H1 (cell line): ENCODE data around the gene PARP15. TPM values are rescaled to one million over a fixed set of nuclear protein-coding genes. Genes with fewer than 3 reads are reported as not detected.

Source experiments
- CTCF ChIA-PET: fragments of 300-600 bp; sonication (Branson Sonifier 250); formaldehyde crosslinking; loops from one replicate; lab custom pipeline; 2021; ENCODE audit not compliant: partially characterized antibody; lab: Charles Lee
- POLR2A ChIA-PET: fragments of 300-600 bp; sonication (Branson Sonifier 250); formaldehyde crosslinking; loops from one replicate; lab custom pipeline; 2021; ENCODE audit warnings: inconsistent platforms; ENCODE audit not compliant: partially characterized antibody; lab: Charles Lee
- DNase-seq, 2 experiments: peaks; one replicate each; pipeline versions ENCODE4 v3.0.0 to v3.0.0-alpha.2; 2010 to 2022; ENCODE audit warnings: low spot score in 2 of 2, low read depth in 1 of 2, mixed read lengths in 1 of 2
- FAIRE-seq: peaks from 2 replicates; lab custom pipeline; 2011; peaks lifted over from hg19 to GRCh38; lab: Jason Lieb, UNC
- H2AFZ ChIP-seq: 2 replicates; pipeline ENCODE4 v1.8.1; 2012; ENCODE audit warnings: low read length, inconsistent platforms
- H2AK5ac ChIP-seq: 2 replicates; pipeline ENCODE4 v1.6.1; 2013; ENCODE audit warnings: low read depth, low read length
- H2BK120ac ChIP-seq: replicated peaks from 2 replicates; pipeline ENCODE3; 2013; ENCODE audit warnings: low read depth, low read length, inconsistent platforms
- H2BK12ac ChIP-seq: 2 replicates; pipeline ENCODE4 v1.6.1; 2013; ENCODE audit warnings: low read depth, low read length
- H2BK15ac ChIP-seq: 2 replicates; pipeline ENCODE4 v1.6.1; 2013; ENCODE audit warnings: low read length
- H2BK20ac ChIP-seq: 2 replicates; pipeline ENCODE4 v1.6.1; 2013; ENCODE audit warnings: low read length
- H2BK5ac ChIP-seq: 2 replicates; pipeline ENCODE4 v1.6.1; 2013; ENCODE audit warnings: low read depth, low read length
- H3K14ac ChIP-seq: 2 replicates; pipeline ENCODE4 v1.6.1; 2013; ENCODE audit warnings: inconsistent platforms; ENCODE audit not compliant: insufficient read length
- H3K18ac ChIP-seq: 2 replicates; pipeline ENCODE4 v1.6.1; 2013; ENCODE audit warnings: low read length; ENCODE audit errors: extremely low read depth
- H3K23ac ChIP-seq: 2 replicates; pipeline ENCODE4 v1.6.1; 2013; ENCODE audit warnings: inconsistent platforms; ENCODE audit not compliant: insufficient read length
- H3K23me2 ChIP-seq: 2 replicates; pipeline ENCODE4 v1.6.1; 2013; ENCODE audit warnings: low read depth, low read length
- H3K27ac ChIP-seq: 2 replicates; pipeline ENCODE4 v1.6.1; 2011; ENCODE audit warnings: low read depth, low read length, inconsistent platforms
- H3K27me3 ChIP-seq, 4 experiments: replicated peaks in 1 of 4; 1 replicate in 1 of 4; 2 replicates in 3 of 4; pipeline versions ENCODE4 v1.6.1 to v1.8.1; 2011 to 2013; ENCODE audit warnings: low read length in 3 of 4, mild to moderate bottlenecking in 3 of 4, inconsistent platforms in 2 of 4, mixed read lengths in 2 of 4, moderate library complexity in 1 of 4; ENCODE audit not compliant: control insufficient read depth in 3 of 4, insufficient read depth in 3 of 4; ENCODE audit errors: extremely low read depth in 1 of 4
- H3K36me3 ChIP-seq, 4 experiments: 2 replicates each; pipeline versions ENCODE4 v1.6.1 to v1.8.1; 2011 to 2013; ENCODE audit warnings: mild to moderate bottlenecking in 4 of 4, low read length in 3 of 4, moderate library complexity in 2 of 4, control low read depth in 1 of 4, inconsistent platforms in 1 of 4; ENCODE audit not compliant: insufficient read depth in 4 of 4, control insufficient read depth in 2 of 4
- H3K4ac ChIP-seq: replicated peaks from 2 replicates; pipeline ENCODE3; 2013; ENCODE audit warnings: low read length, low read depth, mixed read lengths, inconsistent platforms; ENCODE audit not compliant: insufficient read length
- H3K4me1 ChIP-seq, 4 experiments: replicated peaks in 1 of 4; 1 replicate in 1 of 4; 2 replicates in 3 of 4; pipeline versions ENCODE4 v1.6.1 to v1.8.1; 2011 to 2013; ENCODE audit warnings: low read length in 3 of 4, inconsistent platforms in 2 of 4, mixed read lengths in 1 of 4; ENCODE audit not compliant: insufficient read depth in 4 of 4, control insufficient read depth in 3 of 4
- H3K4me2 ChIP-seq, 2 experiments: 2 replicates each; pipeline versions ENCODE4 v1.6.1 to v1.8.1; 2011 to 2013; ENCODE audit warnings: low read depth in 2 of 2, low read length in 2 of 2, control low read depth in 1 of 2, inconsistent platforms in 1 of 2, mild to moderate bottlenecking in 1 of 2; ENCODE audit not compliant: insufficient read depth in 1 of 2
- H3K4me3 ChIP-seq, 4 experiments: fragments of 200-600, 300-600 bp in 1 of 4; sonication (generic), shearing (Covaris generic), sonication (Bioruptor Twin) in 1 of 4; 2 replicates each; pipeline versions ENCODE4 v1.5.1 to v1.8.1; 2011 to 2016; ENCODE audit warnings: low read length in 4 of 4, low read depth in 3 of 4, control low read depth in 2 of 4, inconsistent platforms in 2 of 4, mild to moderate bottlenecking in 2 of 4, mixed read lengths in 1 of 4, moderate library complexity in 1 of 4; ENCODE audit not compliant: insufficient read depth in 2 of 4; ENCODE audit errors: extremely low read depth in 1 of 4
- H3K56ac ChIP-seq: replicated peaks from 2 replicates; pipeline ENCODE3; 2013; ENCODE audit warnings: low read depth, mild to moderate bottlenecking, mixed read lengths, low read length, inconsistent platforms; ENCODE audit not compliant: insufficient read length
- H3K79me1 ChIP-seq: 2 replicates; pipeline ENCODE4 v1.6.1; 2013; ENCODE audit warnings: low read depth, low read length, control low read depth
- H3K79me2 ChIP-seq, 2 experiments: 2 replicates each; pipeline versions ENCODE4 v1.6.1 to v1.8.1; 2012 to 2013; ENCODE audit warnings: low read length in 2 of 2, mild to moderate bottlenecking in 2 of 2, inconsistent platforms in 1 of 2; ENCODE audit not compliant: insufficient read depth in 2 of 2, control insufficient read depth in 1 of 2
- H3K9ac ChIP-seq, 4 experiments: replicated peaks in 1 of 4; 1 replicate in 1 of 4; 2 replicates in 3 of 4; pipeline versions ENCODE4 v1.6.1 to v1.8.1; 2011 to 2013; ENCODE audit warnings: low read depth in 3 of 4, low read length in 3 of 4, control low read depth in 2 of 4, mild to moderate bottlenecking in 2 of 4, moderate library complexity in 2 of 4, inconsistent platforms in 1 of 4; ENCODE audit errors: extremely low read depth in 1 of 4
- H3K9me3 ChIP-seq, 2 experiments: 2 replicates each; pipeline versions ENCODE4 v1.6.1 to v1.8.1; 2012 to 2013; ENCODE audit warnings: mild to moderate bottlenecking in 2 of 2, moderate library complexity in 2 of 2, control low read depth in 1 of 2, inconsistent platforms in 1 of 2, low read depth in 1 of 2, low read length in 1 of 2, mixed read lengths in 1 of 2; ENCODE audit not compliant: insufficient read depth in 2 of 2
- H4K20me1 ChIP-seq, 2 experiments: replicated peaks in 1 of 2; 2 replicates each; pipeline versions ENCODE3 to v1.8.1; 2011 to 2013; ENCODE audit warnings: inconsistent platforms in 2 of 2, low read length in 2 of 2, mild to moderate bottlenecking in 1 of 2; ENCODE audit not compliant: insufficient read depth in 2 of 2, control insufficient read depth in 1 of 2
- H4K5ac ChIP-seq: 2 replicates; pipeline ENCODE4 v1.6.1; 2013; ENCODE audit warnings: low read length, low read depth, mixed read lengths, inconsistent platforms; ENCODE audit not compliant: insufficient read length
- H4K8ac ChIP-seq: 2 replicates; pipeline ENCODE4 v1.8.0; 2013; ENCODE audit warnings: mild to moderate bottlenecking, moderate library complexity, low read length, inconsistent platforms; ENCODE audit not compliant: insufficient read depth; ENCODE audit errors: extremely low read depth
- H4K91ac ChIP-seq: replicated peaks from 2 replicates; pipeline ENCODE3; 2013; ENCODE audit warnings: low read length, mixed read lengths, inconsistent platforms; ENCODE audit not compliant: insufficient read length
- CTBP2 ChIP-seq: IDR thresholded peaks from 2 replicates; pipeline ENCODE4 v1.7.0; 2011; ENCODE audit warnings: borderline replicate concordance, mild to moderate bottlenecking, moderate library complexity, mixed read lengths, low read length; ENCODE audit not compliant: insufficient read depth, insufficient read length
- EZH2 ChIP-seq: fragments of 200-600 bp; sonication (generic); IDR thresholded peaks from 2 replicates; pipeline ENCODE4 v1.7.1; 2012; ENCODE audit warnings: low read depth, mild to moderate bottlenecking, moderate library complexity, low read length, inconsistent platforms; ENCODE audit not compliant: severe bottlenecking
- GTF2F1 ChIP-seq: IDR thresholded peaks from 2 replicates; pipeline ENCODE4 v1.6.1; 2012; ENCODE audit warnings: low read depth, low read length, improper control_type of control experiment, borderline replicate concordance
- NRF1 ChIP-seq: IDR thresholded peaks from 2 replicates; pipeline ENCODE4 v1.6.1; 2011; ENCODE audit warnings: mild to moderate bottlenecking, low read depth, low read length, improper control_type of control experiment
- PHF8 ChIP-seq: fragments of 200-600 bp; sonication (generic); conservative IDR thresholded peaks from 2 replicates; pipeline ENCODE4 v1.7.1; 2012; ENCODE audit warnings: low read depth, mild to moderate bottlenecking, inconsistent platforms, low read length, moderate library complexity
- RBBP5 ChIP-seq: IDR thresholded peaks from 2 replicates; pipeline ENCODE4 v1.7.1; 2012; ENCODE audit warnings: low read depth, mild to moderate bottlenecking, inconsistent platforms, low read length, moderate library complexity, borderline replicate concordance
- TEAD4 ChIP-seq: IDR thresholded peaks from 2 replicates; pipeline ENCODE4 v1.6.1; 2012; ENCODE audit warnings: low read depth, low read length, inconsistent platforms, mixed read lengths
- ZNF274 ChIP-seq: IDR thresholded peaks from 2 replicates; pipeline ENCODE4 v1.7.0; 2012; ENCODE audit warnings: low read length, borderline replicate concordance; ENCODE audit errors: extremely low read depth
- WGBS, 2 experiments: shearing (Covaris generic) in 1 of 2; methylation state at CpG; one replicate each; pipeline versions ENCODE4 v1.1.6 to v1.1.7; 2013 to 2015; ENCODE audit warnings: low lambda C conversion rate in 2 of 2, mixed read lengths in 2 of 2, inconsistent platforms in 1 of 2, low coverage in 1 of 2, missing lambda C conversion rate in 1 of 2; ENCODE audit not compliant: insufficient replicate concordance in 2 of 2, insufficient coverage in 1 of 2, insufficient read length in 1 of 2; ENCODE audit errors: extremely low coverage in 1 of 2, missing lambda C conversion rate in 1 of 2; 5-methylcytosine and 5-hydroxymethylcytosine counted together
- polyA plus RNA-seq, 7 experiments: library from polyadenylated mRNA; depleted of rRNA in 3 of 7; stranded (reverse) in 5 of 7; unstranded in 2 of 7; fragments of >200 nt in 5 of 7; fragments of 200-250 nt in 2 of 7; gene quantifications; 1 replicate in 5 of 7; 2 replicates in 1 of 7; 4 replicates in 1 of 7; pipeline versions ENCODE4 v1.2.1 to v1.2.3, GENCODE V29; 2011 to 2013; ENCODE audit warnings: missing spikeins in 2 of 7, mixed read lengths in 2 of 7
- total RNA-seq: library from RNA; stranded (reverse); fragmentation: NEBNext Ultra II Directional; extraction: Animal tissue kit (Norgen Biotek cat#: 25700); gene quantifications from 2 replicates; pipeline ENCODE4 v1.2.1, GENCODE V29; 2021
- TF ChIP-seq, protein P1 (sequence below), 3 experiments: IDR thresholded peaks; 1 replicate in 2 of 3; 2 replicates in 1 of 3; pipeline versions ENCODE4 v1.5.1 to v1.6.1; 2011; ENCODE audit warnings: low read length in 3 of 3, mild to moderate bottlenecking in 3 of 3, inconsistent platforms in 2 of 3, low read depth in 1 of 3, moderate library complexity in 1 of 3; ENCODE audit not compliant: insufficient read depth in 1 of 3; ENCODE audit errors: control extremely low read depth in 1 of 3

The PARP15 gene
- total and polyA plus RNA-seq, 2 of the 8 experiments (the other 6 are each of a cell fraction or from before 2014, with no cell fraction given) = 0.37 to 0.45 TPM

DNA sequence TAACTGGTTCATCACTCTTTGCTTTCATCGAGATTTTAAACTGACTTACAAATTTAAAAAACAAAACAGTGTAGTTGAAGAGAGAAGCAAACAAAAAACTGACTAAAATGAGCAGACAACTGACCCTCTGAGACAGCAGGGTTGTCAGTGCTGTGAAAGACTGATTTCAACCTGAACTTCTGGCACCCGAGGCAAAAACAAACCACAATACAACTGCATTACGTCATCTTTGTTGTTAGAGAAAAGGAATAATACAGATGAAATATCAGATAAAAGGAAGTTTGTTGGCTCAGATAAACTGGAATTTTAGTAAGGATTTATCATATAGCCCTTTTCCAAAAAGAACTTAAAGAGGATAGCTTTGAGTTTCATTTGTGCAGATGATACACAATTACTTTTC is 51.1 kb downstream of the PARP15 start:
- no peaks in the 10 kb centered on the region for H3K79me2 ChIP-seq
- H3K9ac ChIP-seq = no peak overlapping the region
- H4K91ac ChIP-seq = no peak overlapping the region
- DNase-seq (no peak), FAIRE-seq (no peak)
- no peak overlapping the region for H3K4me3 ChIP-seq
- no peak overlapping the region for H2BK120ac ChIP-seq
- no peak overlapping the region for H4K8ac ChIP-seq
- no peak overlapping the region for H3K56ac ChIP-seq
- no peak overlapping the region for H3K23ac ChIP-seq
- no peak overlapping the region for H3K14ac ChIP-seq
- H3K4me2 ChIP-seq = no peak overlapping the region
- no peaks in the 10 kb centered on the region for H3K23me2 ChIP-seq
- H2BK5ac ChIP-seq = no peak overlapping the region
- no peak overlapping the region for H2BK20ac ChIP-seq
- H2AK5ac ChIP-seq = no peak overlapping the region
- H3K27ac ChIP-seq = no peak overlapping the region
- WGBS, 2 experiments = 91% methylated on average over 3 of the region's 3 CpGs; no CpG with 5 or more reads in 1 of the 2 experiments
- no peaks in the 10 kb centered on the region for H3K36me3 ChIP-seq
- ChIA-PET POLR2A (interaction anchor here (0.6 kb wide), 1 partner anchor 895 kb away, joined by 3 read pairs; no protein-coding TSS in a partner anchor), CTCF (interaction anchor here (1.7 kb wide), 1 partner anchor 10 kb away, joined by 11 read pairs; no protein-coding TSS in a partner anchor)
- H2BK15ac ChIP-seq = no peak overlapping the region
- no peaks in the 10 kb centered on the region for H3K4me1 ChIP-seq
- H3K27me3 ChIP-seq = no peaks in the 10 kb centered on the region
- H2BK12ac ChIP-seq = no peak overlapping the region
- H3K18ac ChIP-seq = no peak overlapping the region
- H4K5ac ChIP-seq = no peak overlapping the region
- no peaks in the 10 kb centered on the region for H4K20me1 ChIP-seq
- H3K4ac ChIP-seq = no peak overlapping the region
- no peak for TF ChIP-seq NRF1
- TF ChIP-seq PHF8 = no peak
- no peak for TF ChIP-seq RBBP5
- TF ChIP-seq GTF2F1 = no peak
- no peak for TF ChIP-seq ZNF274
- TF ChIP-seq CTBP2 = no peak
- no peak for TF ChIP-seq TEAD4
- no peak for TF ChIP-seq EZH2
- TF ChIP-seq, protein P1, sequence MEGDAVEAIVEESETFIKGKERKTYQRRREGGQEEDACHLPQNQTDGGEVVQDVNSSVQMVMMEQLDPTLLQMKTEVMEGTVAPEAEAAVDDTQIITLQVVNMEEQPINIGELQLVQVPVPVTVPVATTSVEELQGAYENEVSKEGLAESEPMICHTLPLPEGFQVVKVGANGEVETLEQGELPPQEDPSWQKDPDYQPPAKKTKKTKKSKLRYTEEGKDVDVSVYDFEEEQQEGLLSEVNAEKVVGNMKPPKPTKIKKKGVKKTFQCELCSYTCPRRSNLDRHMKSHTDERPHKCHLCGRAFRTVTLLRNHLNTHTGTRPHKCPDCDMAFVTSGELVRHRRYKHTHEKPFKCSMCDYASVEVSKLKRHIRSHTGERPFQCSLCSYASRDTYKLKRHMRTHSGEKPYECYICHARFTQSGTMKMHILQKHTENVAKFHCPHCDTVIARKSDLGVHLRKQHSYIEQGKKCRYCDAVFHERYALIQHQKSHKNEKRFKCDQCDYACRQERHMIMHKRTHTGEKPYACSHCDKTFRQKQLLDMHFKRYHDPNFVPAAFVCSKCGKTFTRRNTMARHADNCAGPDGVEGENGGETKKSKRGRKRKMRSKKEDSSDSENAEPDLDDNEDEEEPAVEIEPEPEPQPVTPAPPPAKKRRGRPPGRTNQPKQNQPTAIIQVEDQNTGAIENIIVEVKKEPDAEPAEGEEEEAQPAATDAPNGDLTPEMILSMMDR (IDR thresholded peaks at IDR 0.05; ENCODE audit: control extremely low read depth in 1 of 3, insufficient read depth in 1 of 3, low read depth in 1 of 3, low read length in 3 of 3) = no peak
- H3K79me1 ChIP-seq = no peaks in the 10 kb centered on the region
- peaks cover 0 to 3% of the 10 kb centered on the region in 2 experiments; a peak in 1 of 4 replicates for H3K9me3 ChIP-seq
- no peak overlapping the region for H2AFZ ChIP-seq
